Mesenchymal stem cell (in vitro differentiated cells and primary cell): Measurements from ENCODE around the gene ATF7IP2. TPM values are rescaled to one million over a fixed set of nuclear protein-coding genes. Genes with fewer than 3 reads are reported as not detected.
A peak's percentile ranks its signal among the peaks of the same experiment; 100 is the strongest.

Experiments
- DNase-seq: peaks from one replicate; pipeline ENCODE4 v3.0.0-alpha.2; 2013
- H2AFZ ChIP-seq: one replicate; pipeline ENCODE4 v1.6.1; 2013; ENCODE audit warnings: low read depth, mild to moderate bottlenecking, control low read depth, inconsistent platforms, low read length, moderate library complexity
- H2AK5ac ChIP-seq: 2 replicates; pipeline ENCODE4 v1.6.1; 2013; ENCODE audit warnings: low read length, moderate library complexity, mild to moderate bottlenecking, inconsistent platforms; ENCODE audit not compliant: severe bottlenecking
- H2BK120ac ChIP-seq: one replicate; pipeline ENCODE4 v1.6.1; 2013; ENCODE audit warnings: low read depth, mild to moderate bottlenecking, inconsistent platforms, low read length, moderate library complexity
- H2BK12ac ChIP-seq, 2 experiments: one replicate each; pipeline ENCODE4 v1.6.1; 2013; ENCODE audit warnings: inconsistent platforms in 2 of 2, low read length in 2 of 2, mild to moderate bottlenecking in 2 of 2, moderate library complexity in 2 of 2, control low read depth in 1 of 2
- H2BK15ac ChIP-seq: one replicate; pipeline ENCODE4 v1.6.1; 2013; ENCODE audit warnings: mild to moderate bottlenecking, low read depth, inconsistent platforms; ENCODE audit not compliant: poor library complexity, severe bottlenecking
- H2BK5ac ChIP-seq: 2 replicates; pipeline ENCODE4 v1.6.1; 2013; ENCODE audit warnings: low read depth, mild to moderate bottlenecking, low read length, control low read depth, inconsistent platforms; ENCODE audit not compliant: poor library complexity, severe bottlenecking
- H3K14ac ChIP-seq, 2 experiments: one replicate each; pipeline ENCODE4 v1.6.1; 2013; ENCODE audit warnings: inconsistent platforms in 2 of 2, low read length in 2 of 2, control low read depth in 1 of 2, mild to moderate bottlenecking in 1 of 2, moderate library complexity in 1 of 2
- H3K18ac ChIP-seq, 2 experiments: one replicate each; pipeline ENCODE4 v1.6.1; 2013; ENCODE audit warnings: inconsistent platforms in 2 of 2, low read length in 2 of 2, control low read depth in 1 of 2, low read depth in 1 of 2, mild to moderate bottlenecking in 1 of 2
- H3K23ac ChIP-seq, 2 experiments: one replicate each; pipeline ENCODE4 v1.6.1; 2013; ENCODE audit warnings: inconsistent platforms in 2 of 2, low read length in 2 of 2, mild to moderate bottlenecking in 2 of 2, moderate library complexity in 2 of 2, control low read depth in 1 of 2
- H3K27ac ChIP-seq: 2 replicates; pipeline ENCODE4 v1.5.1; 2013; ENCODE audit warnings: mild to moderate bottlenecking, moderate library complexity, low read length, control low read depth, inconsistent platforms; ENCODE audit not compliant: poor library complexity, severe bottlenecking
- H3K27me3 ChIP-seq, 2 experiments: 2 replicates each; pipeline versions ENCODE4 v1.6.1 to v1.7.0; 2013; ENCODE audit warnings: low read length in 2 of 2, mild to moderate bottlenecking in 2 of 2, moderate library complexity in 2 of 2, control low read depth in 1 of 2, inconsistent platforms in 1 of 2; ENCODE audit not compliant: control insufficient read depth in 1 of 2, insufficient read depth in 1 of 2
- H3K36me3 ChIP-seq, 2 experiments: 2 replicates each; pipeline versions ENCODE4 v1.6.1 to v1.7.0; 2013; ENCODE audit warnings: low read length in 2 of 2, control low read depth in 1 of 2, inconsistent platforms in 1 of 2, low read depth in 1 of 2, mild to moderate bottlenecking in 1 of 2; ENCODE audit not compliant: insufficient read depth in 2 of 2, control insufficient read depth in 1 of 2
- H3K4ac ChIP-seq, 2 experiments: one replicate each; pipeline ENCODE4 v1.6.1; 2013; ENCODE audit warnings: inconsistent platforms in 2 of 2, low read length in 2 of 2, mild to moderate bottlenecking in 2 of 2, moderate library complexity in 2 of 2, control low read depth in 1 of 2, low read depth in 1 of 2
- H3K4me1 ChIP-seq: 2 replicates; pipeline ENCODE4 v1.6.1; 2013; ENCODE audit warnings: low read depth, low read length, control low read depth; ENCODE audit not compliant: control insufficient read depth, insufficient read depth
- H3K4me2 ChIP-seq: 2 replicates; pipeline ENCODE4 v1.6.1; 2013; ENCODE audit warnings: low read length, mild to moderate bottlenecking, inconsistent platforms; ENCODE audit not compliant: poor library complexity, severe bottlenecking
- H3K4me3 ChIP-seq, 2 experiments: 2 replicates each; pipeline versions ENCODE4 v1.5.1 to v1.7.0; 2013; ENCODE audit warnings: low read length in 2 of 2, mild to moderate bottlenecking in 2 of 2, control low read depth in 1 of 2, low read depth in 1 of 2; ENCODE audit not compliant: insufficient read depth in 1 of 2
- H3K79me1 ChIP-seq: replicated peaks from 2 replicates; pipeline ENCODE4 v1.6.1; 2013; ENCODE audit warnings: mild to moderate bottlenecking, control low read depth, low read length, inconsistent platforms; ENCODE audit not compliant: poor library complexity, severe bottlenecking
- H3K9ac ChIP-seq: 2 replicates; pipeline ENCODE4 v1.7.0; 2013; ENCODE audit warnings: mild to moderate bottlenecking, low read length, moderate library complexity
- H3K9me3 ChIP-seq: 2 replicates; pipeline ENCODE4 v1.7.0; 2013; ENCODE audit warnings: mild to moderate bottlenecking, low read length; ENCODE audit not compliant: control insufficient read depth
- H4K8ac ChIP-seq: one replicate; pipeline ENCODE4 v1.6.1; 2013; ENCODE audit warnings: inconsistent platforms, mild to moderate bottlenecking, low read length, moderate library complexity
- H4K91ac ChIP-seq: one replicate; pipeline ENCODE4 v1.6.1; 2013; ENCODE audit warnings: mild to moderate bottlenecking, low read length, inconsistent platforms
- WGBS: methylation state at CpG from one replicate; pipeline ENCODE4 v1.1.7; 2013; ENCODE audit warnings: mixed read lengths; 5-methylcytosine and 5-hydroxymethylcytosine counted together
- polyA plus RNA-seq, 2 experiments: library from polyadenylated mRNA; stranded (reverse); fragments of 200-250 nt; gene quantifications; one replicate each; pipeline ENCODE4 v1.2.3, GENCODE V29; 2013

The ATF7IP2 gene, protein sequence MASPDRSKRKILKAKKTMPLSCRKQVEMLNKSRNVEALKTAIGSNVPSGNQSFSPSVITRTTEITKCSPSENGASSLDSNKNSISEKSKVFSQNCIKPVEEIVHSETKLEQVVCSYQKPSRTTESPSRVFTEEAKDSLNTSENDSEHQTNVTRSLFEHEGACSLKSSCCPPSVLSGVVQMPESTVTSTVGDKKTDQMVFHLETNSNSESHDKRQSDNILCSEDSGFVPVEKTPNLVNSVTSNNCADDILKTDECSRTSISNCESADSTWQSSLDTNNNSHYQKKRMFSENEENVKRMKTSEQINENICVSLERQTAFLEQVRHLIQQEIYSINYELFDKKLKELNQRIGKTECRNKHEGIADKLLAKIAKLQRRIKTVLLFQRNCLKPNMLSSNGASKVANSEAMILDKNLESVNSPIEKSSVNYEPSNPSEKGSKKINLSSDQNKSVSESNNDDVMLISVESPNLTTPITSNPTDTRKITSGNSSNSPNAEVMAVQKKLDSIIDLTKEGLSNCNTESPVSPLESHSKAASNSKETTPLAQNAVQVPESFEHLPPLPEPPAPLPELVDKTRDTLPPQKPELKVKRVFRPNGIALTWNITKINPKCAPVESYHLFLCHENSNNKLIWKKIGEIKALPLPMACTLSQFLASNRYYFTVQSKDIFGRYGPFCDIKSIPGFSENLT
- polyA plus RNA-seq (2013, experiment 1 of 2): 4.7 TPM
- 4.7 TPM for polyA plus RNA-seq (2013, experiment 2 of 2)

DNA sequence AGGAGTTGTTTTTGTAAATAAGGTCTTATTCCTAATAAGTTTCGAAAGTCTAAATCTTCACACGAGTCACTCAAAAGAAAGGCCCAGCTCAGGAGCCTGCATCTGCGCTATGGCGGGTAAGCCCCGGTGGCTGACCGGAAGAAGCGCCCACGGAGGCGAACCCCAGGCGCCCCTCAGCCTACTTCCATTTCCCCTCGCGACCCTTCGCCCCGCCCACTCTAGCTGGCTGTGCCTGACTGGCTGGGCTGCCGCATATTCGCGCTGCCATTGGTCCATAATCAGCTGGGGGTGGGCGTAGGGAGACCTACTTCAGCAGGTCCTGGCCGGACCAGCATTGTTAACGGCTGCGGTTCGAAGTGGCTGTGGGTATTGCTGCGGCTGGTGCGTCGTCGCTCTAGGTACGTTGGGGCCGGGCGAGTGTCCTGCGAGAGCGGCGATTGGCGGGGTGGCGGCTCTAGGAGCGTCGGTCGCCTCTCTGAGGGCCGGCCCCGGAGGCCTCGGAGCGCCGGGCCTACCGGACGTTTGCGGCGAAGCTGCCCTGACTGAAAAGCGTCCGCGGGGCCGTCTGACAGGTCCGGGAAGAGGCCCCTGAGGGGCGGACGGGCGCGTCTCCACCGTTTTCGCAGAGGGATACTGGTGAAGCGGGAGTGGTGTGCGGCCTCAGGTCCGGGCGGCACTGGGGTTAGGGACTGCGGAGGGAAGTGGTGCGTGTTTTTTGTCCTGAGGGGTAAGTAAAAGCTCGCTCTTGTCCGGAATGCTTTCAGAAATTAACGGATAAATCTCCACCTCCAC is at the start of gene ATF7IP2:
ATF7IP2 (plus strand) TSS at position 337 of the 792 bp plus-strand sequence. CDS start 44,560 bp downstream, outside the sequence.
- H3K4ac ChIP-seq: no peak within 1 kb of the TSS
- no peak within 1 kb of the TSS for H2AK5ac ChIP-seq
- H3K27me3 ChIP-seq: no peaks in the 10 kb centered on the region
- H3K9ac ChIP-seq: peak within 1 kb of the TSS; percentile 87
- H2BK5ac ChIP-seq: no peak within 1 kb of the TSS
- H2BK15ac ChIP-seq: peak within 1 kb of the TSS; percentile 57
- no peak within 1 kb of the TSS for H4K8ac ChIP-seq
- peak within 1 kb of the TSS; percentile 63 for H3K27ac ChIP-seq
- 5% methylated on average over 51 of the region's 66 CpGs for WGBS
- H4K91ac ChIP-seq: no peak within 1 kb of the TSS
- no peaks in the 10 kb centered on the region for H3K36me3 ChIP-seq
- H3K4me3 ChIP-seq: peak within 1 kb of the TSS; percentile 81 to 84
- peak; percentile 92 for DNase-seq
- H3K14ac ChIP-seq: peak within 1 kb of the TSS in 1 of 2 experiments; percentile 42
- peak within 1 kb of the TSS; percentile 87 for H3K4me2 ChIP-seq
- H3K79me1 ChIP-seq: peaks cover 7% of the 10 kb centered on the region
- H3K23ac ChIP-seq: no peak within 1 kb of the TSS
- no peaks in the 10 kb centered on the region for H3K9me3 ChIP-seq
- H2AFZ ChIP-seq: peak within 1 kb of the TSS; percentile 83
- H3K18ac ChIP-seq: peak within 1 kb of the TSS; percentile 77 to 83
- no peaks in the 10 kb centered on the region for H3K4me1 ChIP-seq
- H2BK120ac ChIP-seq: no peak within 1 kb of the TSS
- peak within 1 kb of the TSS in 1 of 2 experiments; percentile 19 for H2BK12ac ChIP-seq

DNA sequence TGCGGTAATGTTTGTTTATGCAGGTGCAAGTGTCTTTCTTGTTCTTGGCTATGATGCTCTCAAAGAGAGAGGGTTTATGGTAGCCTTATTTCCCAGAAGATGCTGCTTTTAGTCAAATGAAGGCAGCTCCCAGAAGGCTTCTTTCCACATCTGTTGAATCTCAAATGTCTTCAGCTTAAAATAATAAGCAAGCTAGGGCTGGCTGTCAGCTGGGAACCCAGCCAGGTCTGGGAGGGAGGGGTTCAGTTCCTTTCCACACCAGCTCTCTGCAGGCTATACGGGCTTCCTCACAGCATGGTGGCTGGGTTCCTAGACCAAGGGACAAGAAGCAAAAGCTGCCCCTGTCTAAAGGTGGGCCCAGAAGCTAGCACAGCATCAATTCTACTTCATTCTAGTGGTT is 47.4 kb upstream of the ATF7IP2 start:
- 63% methylated on average over 2 of the region's 2 CpGs for WGBS
- no peak overlapping the region for H4K91ac ChIP-seq
- no peaks in the 10 kb centered on the region for H3K36me3 ChIP-seq
- H3K14ac ChIP-seq: no peak overlapping the region
- H2AFZ ChIP-seq: no peak overlapping the region
- H3K9ac ChIP-seq: no peak overlapping the region
- H3K79me1 ChIP-seq: no peaks in the 10 kb centered on the region
- no peak overlapping the region for H2BK5ac ChIP-seq
- no peak overlapping the region for H2BK120ac ChIP-seq
- H3K23ac ChIP-seq: no peak overlapping the region
- H3K4ac ChIP-seq: no peak overlapping the region
- H3K18ac ChIP-seq: no peak overlapping the region
- no peaks in the 10 kb centered on the region for H3K4me1 ChIP-seq
- no peak overlapping the region for H3K4me2 ChIP-seq
- H3K27ac ChIP-seq: no peak overlapping the region
- H3K4me3 ChIP-seq: no peak overlapping the region
- H2AK5ac ChIP-seq: no peak overlapping the region
- no peak overlapping the region for H2BK15ac ChIP-seq
- H3K27me3 ChIP-seq: no peaks in the 10 kb centered on the region
- H2BK12ac ChIP-seq: no peak overlapping the region
- H3K9me3 ChIP-seq: peaks cover 10% of the 10 kb centered on the region
- H4K8ac ChIP-seq: no peak overlapping the region
- DNase-seq: no peak

DNA sequence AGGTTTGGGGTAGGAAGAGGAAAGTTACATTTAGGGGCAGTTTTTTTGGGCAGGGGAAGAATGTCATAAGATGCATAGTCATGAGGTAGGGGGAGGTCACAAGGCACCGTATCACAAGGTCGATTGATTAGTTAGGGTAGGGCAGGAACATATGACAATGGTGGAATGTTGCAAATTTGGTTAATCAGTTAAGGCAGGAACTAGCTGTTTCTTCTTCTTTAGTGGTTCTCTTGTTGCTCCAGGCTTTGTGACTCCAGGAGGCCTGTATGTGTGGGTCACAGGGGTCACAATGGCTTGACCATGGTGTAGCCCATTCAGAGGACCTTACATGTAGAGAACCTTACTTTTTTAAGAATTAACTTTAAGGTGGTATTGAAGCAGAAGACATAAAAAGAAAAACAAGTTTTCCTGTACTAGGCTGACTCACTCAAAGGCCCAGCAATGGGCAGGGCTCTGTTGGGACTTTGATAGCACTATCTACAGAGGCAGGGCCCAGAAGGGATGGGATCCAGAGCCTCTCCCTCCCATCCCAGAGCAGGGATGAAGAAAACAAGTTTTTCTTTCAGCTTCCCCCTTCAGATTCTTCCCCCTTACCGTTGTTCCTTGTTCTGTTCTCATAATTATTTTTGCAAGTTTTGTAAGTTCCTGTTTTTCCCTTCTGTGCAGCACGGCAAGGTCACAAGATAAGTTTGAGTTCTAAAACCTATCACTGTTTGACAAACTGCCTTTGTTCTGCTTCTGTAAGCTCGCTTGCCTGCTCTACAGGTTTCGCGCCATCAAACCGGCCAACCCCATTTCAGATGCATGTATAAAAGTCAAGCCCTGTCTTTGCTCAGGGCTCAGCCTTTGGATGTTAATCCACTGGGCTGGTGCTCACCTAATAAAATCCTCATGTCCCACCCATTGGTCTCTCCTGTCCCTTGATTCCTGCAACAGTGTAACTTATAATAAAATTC is 45.8 kb upstream of the ATF7IP2 start:
- no peak for DNase-seq
- H3K27me3 ChIP-seq: no peaks in the 10 kb centered on the region
- H3K4me1 ChIP-seq: no peaks in the 10 kb centered on the region
- no peak overlapping the region for H4K91ac ChIP-seq
- H3K4me2 ChIP-seq: no peak overlapping the region
- no peak overlapping the region for H2AFZ ChIP-seq
- no peak overlapping the region for H3K23ac ChIP-seq
- no peak overlapping the region for H3K9ac ChIP-seq
- H3K4me3 ChIP-seq: no peak overlapping the region
- H3K79me1 ChIP-seq: no peaks in the 10 kb centered on the region
- peaks cover 10% of the 10 kb centered on the region for H3K9me3 ChIP-seq
- H3K27ac ChIP-seq: no peak overlapping the region
- H2AK5ac ChIP-seq: no peak overlapping the region
- H2BK120ac ChIP-seq: no peak overlapping the region
- H3K14ac ChIP-seq: no peak overlapping the region
- H3K36me3 ChIP-seq: no peaks in the 10 kb centered on the region
- H3K18ac ChIP-seq: no peak overlapping the region
- no peak overlapping the region for H4K8ac ChIP-seq
- no peak overlapping the region for H2BK5ac ChIP-seq
- H2BK15ac ChIP-seq: no peak overlapping the region
- H2BK12ac ChIP-seq: no peak overlapping the region
- no peak overlapping the region for H3K4ac ChIP-seq
- WGBS: 82% methylated on average over 8 of the region's 8 CpGs
